ENCODE measurements around the gene CNTN1.
"Not testable (repeated sequence)": the region's sequence is repeated elsewhere in the genome, so short reads cannot be mapped to it uniquely, and the experiment has no call there.

The CNTN1 gene

DNA sequence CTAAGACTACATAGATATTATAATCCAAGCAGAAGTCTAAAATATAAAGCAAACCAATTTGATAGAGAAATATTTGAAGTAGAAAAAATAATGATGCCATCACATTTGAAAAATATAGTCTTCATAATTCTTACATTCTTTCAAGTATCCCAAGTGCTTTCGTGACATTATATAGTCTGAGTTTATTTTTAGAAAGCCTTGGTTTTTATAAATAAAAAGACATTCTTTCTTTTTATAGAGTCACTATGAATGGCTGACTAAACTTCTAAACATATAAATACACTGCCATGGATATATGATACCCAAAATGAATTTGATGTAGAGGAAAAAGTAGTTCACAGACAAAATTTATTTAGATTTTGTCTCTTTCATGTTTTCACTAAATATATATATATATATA is 360.8 kb downstream of the CNTN1 start:
- no peak for DNase-seq

DNA sequence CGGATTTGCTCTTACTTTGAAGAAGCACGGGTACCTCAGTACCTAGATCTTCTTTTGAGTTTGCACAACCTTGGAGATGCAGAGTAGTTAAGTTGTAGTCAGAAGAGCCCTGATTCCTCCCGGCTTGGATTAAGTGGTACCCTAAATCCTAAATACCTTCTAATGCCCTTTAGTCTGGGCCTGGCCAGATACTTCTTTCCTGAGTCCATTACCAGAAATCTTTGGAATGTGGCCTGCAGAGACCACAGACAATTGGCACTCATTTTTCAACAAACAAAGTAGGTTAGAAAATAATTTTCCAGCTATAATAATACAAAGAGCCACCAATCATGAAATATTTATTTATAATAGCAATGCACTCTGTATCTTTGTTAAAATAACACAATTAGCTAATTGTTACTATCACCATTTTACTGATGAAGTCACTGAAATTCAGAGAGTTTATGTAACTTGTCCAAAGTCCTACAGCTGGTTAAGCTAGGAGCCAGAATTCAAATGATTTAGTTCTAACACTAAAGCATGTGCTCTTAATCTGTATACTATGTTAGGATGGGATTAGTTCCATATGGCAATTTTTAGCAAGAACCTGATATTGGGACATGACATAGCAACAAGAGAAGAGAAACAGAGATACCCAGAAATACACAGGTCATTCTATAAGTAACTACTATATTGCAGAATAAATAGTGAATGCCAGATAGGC is 363.8 kb downstream of the CNTN1 start:
- DNase-seq: no peak

DNA sequence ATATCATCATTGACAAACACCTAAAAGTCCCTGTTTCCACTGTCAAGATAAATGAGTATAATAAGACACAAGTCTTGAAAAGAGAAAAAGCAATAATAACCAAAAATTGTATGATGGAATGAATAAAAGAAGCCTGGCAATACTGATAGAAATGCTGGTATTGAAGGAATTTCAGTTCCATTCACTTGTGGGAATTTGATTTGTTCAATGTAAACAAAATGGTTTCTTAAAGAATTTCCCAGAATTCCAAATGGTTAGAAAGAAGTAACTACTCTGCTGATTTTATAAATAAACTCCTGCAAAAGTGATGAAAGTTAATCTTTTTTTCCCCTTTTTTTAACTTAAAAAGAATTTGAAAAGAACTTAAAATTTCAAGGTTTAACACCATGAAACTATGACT is 366.0 kb downstream of the CNTN1 start:
- no peak for DNase-seq

DNA sequence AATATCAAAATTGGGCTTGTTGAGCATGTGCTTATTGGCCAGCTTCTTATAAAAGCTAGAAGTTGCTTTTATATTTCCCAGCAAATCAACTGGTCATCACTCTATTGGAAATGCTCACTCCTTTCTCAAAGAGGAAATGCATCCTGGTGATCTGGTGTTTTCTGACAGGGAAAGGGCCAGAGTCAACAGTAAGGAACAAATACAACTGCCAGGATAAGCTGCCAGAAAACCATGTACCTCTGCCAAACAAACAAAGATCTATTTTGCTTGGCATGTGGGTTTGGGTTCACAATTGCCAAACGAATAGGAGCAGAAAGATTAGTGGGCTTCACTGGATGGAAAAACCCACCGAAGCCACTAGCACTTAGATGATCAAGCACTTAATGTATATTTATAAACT is 369.0 kb downstream of the CNTN1 start:
- no peak for DNase-seq

DNA sequence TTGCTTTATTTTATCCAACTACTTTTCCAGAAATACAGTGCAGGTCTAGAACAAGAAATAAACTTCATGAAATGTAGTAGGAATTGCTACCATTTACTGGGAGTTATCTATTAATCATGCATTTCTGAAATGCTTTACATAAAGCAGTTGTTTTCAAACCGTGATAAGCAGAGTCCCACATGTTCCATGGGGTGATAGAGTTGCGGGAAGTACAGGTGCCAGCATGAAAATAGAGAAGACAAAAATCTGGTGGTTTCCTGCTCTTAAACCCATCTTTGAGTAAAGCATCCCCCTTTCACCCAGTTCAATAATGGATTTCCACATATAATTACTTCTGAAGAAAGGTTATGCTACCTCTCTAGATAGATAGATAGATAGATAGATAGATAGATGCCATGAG is 372.2 kb downstream of the CNTN1 start:
- DNase-seq: no peak

DNA sequence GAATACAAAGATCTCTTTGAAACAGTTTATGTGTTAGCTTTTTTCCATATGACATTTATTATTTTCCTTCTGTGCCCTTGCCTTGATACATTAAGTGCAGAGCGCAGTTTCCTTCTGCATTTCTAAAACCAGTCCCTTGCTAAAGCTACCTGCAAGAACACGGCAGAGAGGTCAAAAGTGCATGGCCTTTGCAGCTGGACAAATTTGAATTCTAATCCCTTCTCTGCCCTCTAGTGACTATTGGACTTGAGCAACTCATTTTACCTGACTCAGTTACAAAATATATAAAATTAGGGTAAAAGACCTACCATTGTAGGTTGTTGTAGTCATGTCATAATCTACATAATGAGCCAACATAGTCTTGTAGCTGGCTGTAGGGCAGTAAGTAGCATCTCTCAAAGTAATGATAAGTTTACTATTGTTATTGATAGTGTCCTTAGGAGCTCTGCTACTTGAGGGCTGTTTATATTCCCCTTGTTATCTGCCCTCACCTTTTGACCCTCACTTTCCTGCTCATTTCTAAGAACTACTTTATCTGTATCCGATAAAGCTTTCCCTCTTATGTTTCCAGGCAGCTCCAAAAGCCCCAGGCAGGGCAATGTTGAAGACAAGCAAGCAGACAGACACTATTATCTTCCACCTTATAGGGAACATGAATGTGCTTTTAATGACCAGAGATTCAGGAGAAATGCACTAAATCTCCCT is 375.9 kb downstream of the CNTN1 start:
- no peak for DNase-seq

DNA sequence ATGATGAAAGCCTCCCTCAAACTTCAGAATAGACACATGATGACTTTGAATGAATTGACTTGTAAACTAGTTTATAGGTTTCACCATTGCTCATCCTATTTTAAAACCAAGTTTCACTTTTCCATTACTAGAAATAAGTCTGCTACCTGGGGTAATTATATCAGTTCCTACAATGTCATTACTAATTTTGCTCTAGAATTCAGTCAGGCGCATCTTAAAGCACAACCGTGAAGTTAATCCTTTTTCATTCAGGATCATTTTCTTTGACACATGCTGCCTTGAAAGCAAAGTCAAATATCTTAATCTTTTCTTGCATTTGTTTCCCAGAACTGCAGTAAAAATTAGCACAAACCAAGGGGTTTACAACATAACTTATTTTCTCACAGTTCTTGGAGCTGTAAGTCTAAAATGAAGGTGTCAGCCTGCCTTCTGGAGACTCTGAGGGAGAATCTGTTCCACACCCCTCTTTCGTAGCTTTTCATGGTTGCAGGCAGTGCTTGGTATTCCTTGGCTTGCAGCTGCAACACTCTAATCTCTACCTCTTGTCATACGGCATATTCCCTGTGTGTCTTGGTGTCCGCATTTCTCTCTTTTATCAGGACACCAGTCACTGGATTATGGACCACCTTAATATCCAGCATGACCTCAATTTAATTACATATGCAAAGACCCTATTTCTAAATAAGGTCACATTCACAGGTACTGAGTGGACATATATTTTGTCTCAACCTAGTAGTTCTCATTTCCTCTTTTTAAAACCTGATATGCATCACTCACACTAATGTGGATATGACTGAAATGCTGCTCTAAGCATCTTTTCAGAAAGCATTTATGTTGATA is 381.6 kb downstream of the CNTN1 start:
- DNase-seq: no peak

DNA sequence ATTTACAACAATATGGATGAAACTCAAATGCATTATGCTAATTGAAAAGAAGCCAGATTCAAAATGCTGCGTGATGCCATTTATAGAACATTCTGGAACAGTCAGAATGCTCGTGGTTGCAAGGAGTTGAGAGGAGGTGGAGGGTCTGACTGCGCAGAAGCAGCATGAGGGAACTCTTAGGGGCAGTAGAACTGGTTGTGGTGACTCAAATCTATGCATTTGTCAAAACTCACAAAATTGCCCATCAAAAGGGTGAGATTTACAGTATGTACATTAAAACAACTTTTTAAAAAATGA is 382.2 kb downstream of the CNTN1 start:
- DNase-seq: no peak

DNA sequence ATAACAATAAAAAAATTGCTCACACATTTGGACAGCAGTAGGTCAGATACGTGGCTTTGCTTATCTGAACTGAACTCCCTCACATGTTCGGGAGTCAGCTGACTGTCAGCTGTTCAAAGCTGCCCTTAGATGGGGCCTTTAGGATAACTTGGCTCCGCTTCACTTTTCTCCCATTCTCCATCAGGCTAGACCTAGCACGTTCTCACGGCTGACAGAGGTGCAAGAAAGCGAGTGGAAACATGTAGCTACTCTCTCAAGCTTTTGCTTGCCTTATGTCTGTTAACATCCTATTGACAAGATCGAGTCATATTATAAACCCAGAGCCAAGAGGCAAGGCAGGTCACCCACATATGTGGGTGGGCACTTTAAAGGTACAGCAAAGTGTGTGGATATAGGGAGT is 383.9 kb downstream of the CNTN1 start:
- DNase-seq: no peak

DNA sequence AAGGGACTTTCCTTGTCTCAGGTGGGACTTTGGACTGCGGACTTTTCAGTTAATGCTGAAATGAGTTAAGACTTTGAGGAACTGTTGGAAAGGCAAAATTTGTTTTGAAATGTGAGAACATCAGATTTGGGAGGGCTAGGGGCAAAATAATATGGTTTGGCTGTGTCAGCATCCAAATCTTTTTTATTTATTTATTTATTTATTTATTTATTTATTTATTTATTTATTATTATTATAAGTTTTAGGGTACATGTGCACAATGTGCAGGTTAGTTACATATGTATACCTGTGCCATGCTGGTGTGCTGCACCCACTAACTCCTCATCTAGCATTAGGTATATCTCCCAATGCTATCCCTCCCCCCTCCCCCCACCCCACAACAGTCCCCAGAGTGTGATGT is 389.0 kb downstream of the CNTN1 start:
- DNase-seq: not testable (repeated sequence)

DNA sequence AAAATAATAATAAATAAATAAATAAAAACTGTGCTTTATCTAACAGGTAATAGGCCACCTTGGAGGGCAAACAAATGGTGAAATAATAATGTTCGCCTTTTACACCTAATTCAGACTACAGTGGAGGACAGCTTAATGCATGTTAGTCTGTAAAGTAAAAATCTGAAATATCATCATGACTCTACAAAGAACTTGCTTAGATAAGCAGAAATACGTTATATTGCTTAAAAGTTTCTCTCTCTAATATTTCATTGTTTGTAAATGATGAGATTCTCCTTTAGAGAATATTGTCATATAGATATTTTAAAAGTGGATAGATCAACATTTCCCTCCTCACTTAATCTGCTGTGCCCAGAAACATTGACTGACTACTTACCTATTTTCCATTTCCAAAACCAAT is 397.2 kb downstream of the CNTN1 start:
- DNase-seq: no peak

DNA sequence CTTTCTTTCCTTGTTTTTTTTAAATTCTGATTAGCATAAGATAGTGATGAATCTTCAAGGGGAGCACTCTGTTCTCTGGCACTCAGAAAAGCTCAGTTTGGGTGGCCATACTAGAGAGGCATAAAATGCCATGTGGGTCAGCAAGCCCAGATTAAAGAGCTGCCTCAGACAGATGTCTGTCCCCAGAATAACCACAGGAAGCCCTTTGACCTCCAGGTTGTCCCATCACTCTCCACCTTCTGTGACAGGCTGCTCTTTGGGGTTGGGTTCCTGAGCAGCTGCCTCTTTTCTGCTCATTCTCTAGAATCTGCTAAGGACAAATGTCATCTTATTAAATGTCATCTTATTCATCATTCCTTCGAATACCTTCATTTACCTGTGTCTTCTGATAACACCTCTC is 399.9 kb downstream of the CNTN1 start:
- no peak for DNase-seq

DNA sequence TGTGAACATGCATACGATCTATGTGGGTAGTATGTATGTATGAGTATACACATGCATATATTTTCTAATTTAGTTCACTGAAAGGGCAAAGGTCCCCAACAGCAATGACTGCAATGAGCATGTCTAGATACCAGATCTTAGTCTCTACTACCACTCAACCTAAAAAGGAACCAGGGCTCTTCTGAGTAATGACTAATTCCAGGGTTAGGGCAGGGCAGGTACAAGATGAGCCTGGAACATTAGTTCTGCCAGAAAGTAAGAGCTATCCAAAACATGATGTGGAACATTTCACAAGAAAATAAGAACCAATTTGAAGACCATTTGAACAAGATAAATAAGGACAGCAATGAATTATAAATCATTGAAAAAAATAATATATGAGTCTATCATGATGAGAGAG is 404.6 kb downstream of the CNTN1 start:
- no peak for DNase-seq

DNA sequence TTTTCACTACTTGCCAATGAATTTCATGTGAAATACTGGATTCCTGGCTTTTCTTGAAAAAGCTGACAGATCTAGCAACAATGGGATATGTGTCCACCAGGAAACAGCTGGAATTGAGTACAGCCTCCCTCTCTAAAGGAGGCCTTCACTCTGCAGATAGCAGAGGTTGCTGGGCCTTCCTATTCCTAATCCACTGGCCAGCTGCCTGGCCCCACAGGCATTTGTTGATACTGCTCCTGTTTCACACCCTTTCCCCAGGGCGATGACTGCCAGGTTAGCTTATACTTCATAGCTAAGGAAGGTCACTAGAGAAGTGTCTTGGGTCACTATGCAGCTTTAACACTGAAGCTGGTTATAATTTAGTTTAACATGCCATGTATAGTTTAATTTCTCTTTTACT is 408.3 kb downstream of the CNTN1 start:
- no peak for DNase-seq

DNA sequence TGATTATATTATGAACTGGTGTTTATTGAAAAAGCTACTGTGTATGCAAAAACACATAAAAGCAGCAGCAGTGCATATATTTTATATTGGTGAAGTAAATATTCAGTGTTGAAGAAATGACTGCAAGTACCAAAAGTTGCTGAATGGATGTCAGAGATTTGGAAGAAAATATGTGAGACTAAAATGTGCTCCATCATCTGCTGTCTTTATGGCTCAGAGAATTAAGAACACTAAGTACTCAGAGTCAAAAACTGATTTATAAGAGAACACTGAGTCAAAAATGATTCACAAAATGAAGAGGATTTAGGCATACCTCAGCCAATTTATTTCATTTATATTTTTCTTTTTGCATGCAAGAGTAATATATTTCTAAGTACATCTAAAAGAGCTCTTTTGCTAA is 409.6 kb downstream of the CNTN1 start:
- DNase-seq: no peak

DNA sequence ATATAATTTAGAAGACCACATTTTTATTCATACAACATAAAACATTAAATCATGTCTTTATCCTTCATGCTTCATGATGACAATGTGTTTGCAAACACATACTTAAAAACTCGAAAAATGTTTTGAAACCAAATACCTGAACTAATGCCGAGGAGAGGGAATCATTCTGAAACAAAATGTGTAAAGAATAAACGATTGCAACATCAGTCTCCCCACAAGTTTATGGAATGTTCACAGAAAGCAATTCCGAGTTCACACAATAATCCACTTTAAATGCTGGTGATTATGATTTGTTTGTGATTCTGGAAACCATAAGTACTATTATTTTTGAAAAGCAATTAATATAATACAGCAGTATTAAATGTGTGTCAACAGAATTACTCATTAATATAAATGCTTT is 411.4 kb downstream of the CNTN1 start:
- DNase-seq: no peak

DNA sequence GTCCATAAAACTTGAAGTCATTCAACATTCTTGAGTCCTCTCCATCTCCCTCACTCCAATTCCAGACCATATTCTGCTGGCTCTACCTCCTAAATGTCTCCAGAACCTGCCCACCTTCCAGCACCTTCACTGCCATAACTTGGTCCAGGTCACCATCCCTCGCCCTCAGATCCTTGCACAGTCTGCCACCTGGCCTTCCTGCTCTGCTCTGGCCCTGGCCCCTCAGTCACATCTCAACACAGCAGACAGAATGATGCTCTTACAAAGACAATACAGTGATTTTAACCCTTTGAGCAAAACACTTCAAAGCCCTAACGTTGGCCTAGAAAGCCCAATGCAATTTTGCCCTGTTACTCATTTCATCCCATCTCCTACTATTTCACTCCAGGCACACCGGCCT is 414.1 kb downstream of the CNTN1 start:
- no peak for DNase-seq

DNA sequence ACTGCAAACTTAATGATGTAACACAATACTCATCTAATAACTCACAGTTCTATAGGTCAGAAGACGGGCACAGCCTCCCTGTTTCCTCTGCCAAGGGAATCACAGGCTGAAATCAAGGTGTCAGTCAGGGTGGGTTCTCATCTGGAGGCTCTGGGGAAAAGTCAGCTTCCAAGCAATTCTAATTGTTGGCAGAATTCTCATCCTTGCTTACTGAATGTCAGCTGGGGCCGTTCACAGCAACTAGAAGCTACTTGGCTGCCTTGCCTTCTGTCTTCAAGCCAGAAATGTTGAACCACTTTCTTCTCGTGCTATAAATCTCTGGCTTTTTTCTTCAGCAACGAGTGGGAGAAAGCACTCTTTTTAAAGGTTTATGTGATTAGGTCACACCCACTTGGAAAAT is 415.8 kb downstream of the CNTN1 start:
- no peak for DNase-seq

DNA sequence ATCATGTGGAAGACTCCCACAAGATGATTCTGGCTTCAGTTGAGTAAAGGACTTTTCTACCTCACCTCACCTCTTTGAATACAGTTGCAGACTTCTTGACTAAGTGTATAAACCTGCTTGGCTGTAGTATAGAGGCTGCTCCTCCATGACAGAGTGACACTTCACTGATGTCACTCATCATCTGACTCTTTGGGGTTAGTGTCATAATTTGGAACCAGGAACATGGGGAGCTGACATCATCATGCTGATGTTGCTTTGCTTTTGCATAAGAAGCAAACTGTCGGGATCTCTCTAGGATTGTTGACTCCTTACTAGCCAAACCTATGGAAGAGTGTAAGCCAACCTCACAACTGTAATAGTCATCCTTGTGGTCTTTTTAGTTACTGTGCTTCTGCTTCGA is 420.7 kb downstream of the CNTN1 start:
- no peak for DNase-seq

DNA sequence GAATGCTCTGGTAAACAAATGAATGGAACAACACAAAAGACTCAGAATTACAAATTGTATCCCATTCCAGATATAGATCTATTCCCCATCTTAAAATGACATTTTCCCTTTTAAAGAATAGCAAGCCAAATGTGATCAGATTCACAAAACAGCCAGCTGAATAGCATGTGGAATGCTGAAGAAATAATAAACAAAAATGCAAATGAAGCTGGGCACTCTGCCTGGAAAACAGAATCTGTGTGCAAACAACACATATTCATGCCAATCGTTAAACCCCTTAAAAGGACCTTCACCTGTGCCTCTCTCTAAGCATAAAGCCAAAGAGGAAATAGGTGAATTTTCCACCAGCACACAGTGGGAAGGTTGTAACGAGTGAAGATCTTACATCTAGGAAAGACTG is 428.0 kb downstream of the CNTN1 start:
- peak; percentile 58 for DNase-seq

DNA sequence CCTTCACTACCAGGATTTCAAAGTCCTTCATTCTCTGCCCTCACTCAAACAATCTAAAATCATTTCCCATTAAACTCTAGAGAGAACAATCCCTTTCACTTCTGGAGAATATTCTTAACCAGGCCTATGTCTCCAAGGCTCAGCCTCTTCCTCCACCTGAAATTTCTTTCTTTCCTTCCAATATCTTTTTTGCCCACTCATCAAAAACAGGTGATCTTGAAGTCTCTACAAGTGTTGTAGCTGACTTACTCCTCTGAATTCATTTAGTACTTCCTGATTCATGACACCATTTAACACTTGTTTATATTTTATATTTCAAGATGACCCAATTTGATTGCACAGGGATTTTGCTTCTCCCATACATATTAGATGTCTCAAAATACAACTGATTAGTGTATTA is 429.1 kb downstream of the CNTN1 start:
- no peak for DNase-seq
